ENCODE results near the gene MOK.

Gene MOK

GRCh38 chr14:102227184-102227964, 77.6 kb downstream of the MOK start:
- Histone ChIP-seq H3K27me3 (ENCODE audit: low read depth) (no peaks in the 10 kb centered on the region), H3K4me1 (no peaks in the 10 kb centered on the region), H3K9me3 (no peaks in the 10 kb centered on the region), H3K4me3 (no peak overlapping the region), H3K36me3 (replicated peaks) (peaks cover 6% of the 10 kb centered on the region; the same call in 1 of the 2 replicates)
- in situ Hi-C loops (cut with MboI; ENCODE audit: low sequenced_read_pairs) = no loop called here
- DNase-seq (ENCODE audit: low spot score in 2 of 2) = no peak

GRCh38 chr14:102226356-102227125, 78.4 kb downstream of the MOK start:
- Histone ChIP-seq H3K27me3 (ENCODE audit: low read depth) (no peaks in the 10 kb centered on the region), H3K36me3 (replicated peaks) (peaks cover 7% of the 10 kb centered on the region; the same call in 1 of the 2 replicates), H3K4me3 (no peak overlapping the region), H3K9me3 (no peaks in the 10 kb centered on the region), H3K4me1 (no peaks in the 10 kb centered on the region)
- no peak for DNase-seq (ENCODE audit: low spot score in 2 of 2)
- in situ Hi-C loops (cut with MboI; ENCODE audit: low sequenced_read_pairs) = no loop called here

DNA sequence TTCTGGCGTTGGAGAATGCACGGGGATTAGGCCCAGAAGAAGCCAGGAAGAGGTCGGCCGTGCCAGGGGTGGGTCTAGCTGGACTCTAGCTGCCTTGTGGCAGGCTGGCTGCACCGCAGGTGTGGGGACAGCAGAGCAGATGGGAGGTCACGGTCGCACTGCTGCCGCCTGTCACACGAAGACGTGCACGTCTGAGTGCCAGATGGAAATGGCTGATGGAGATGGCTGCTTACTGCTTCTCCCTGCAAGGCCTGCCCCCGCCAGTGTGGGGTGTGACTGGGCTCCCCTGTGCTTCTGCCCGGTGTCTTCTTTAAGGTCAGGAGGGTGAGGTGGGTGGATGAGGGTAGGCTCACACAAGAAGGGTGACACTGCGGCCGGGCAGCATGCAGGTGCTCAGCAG, 79.0 kb downstream of the MOK start:
- H3K9me3 ChIP-seq = no peaks in the 10 kb centered on the region
- H3K4me1 ChIP-seq = no peaks in the 10 kb centered on the region
- no peak overlapping the region for H3K4me3 ChIP-seq
- in situ Hi-C loops (cut with MboI; ENCODE audit: low sequenced_read_pairs) = no loop called here
- H3K36me3 ChIP-seq (replicated peaks) = peaks cover 7% of the 10 kb centered on the region; the same call in 1 of the 2 replicates
- H3K27me3 ChIP-seq (ENCODE audit: low read depth) = no peaks in the 10 kb centered on the region
- no peak for DNase-seq (ENCODE audit: low spot score in 2 of 2)

DNA sequence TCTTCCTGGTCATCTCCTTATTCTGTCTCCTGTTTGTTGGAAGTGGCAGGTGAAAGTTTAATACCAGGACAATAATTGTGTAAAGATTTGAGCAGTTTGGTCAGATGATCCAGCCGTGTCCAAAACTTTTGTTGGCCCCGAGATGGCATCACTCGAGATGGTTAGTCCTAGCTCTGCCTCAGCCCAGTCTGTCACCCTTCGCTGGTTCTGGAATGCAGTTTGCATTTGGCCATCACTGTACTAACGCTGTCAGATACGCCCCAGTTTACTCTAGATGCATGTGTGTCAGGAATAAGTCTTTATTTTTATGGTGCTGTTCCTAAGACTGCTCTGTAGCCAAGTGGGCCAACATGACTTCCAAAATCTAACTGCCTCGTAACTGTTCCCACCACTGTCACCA, 79.6 kb downstream of the MOK start:
- H3K4me1 ChIP-seq = no peaks in the 10 kb centered on the region
- H3K36me3 ChIP-seq (replicated peaks) = peaks cover 7% of the 10 kb centered on the region; the same call in 1 of the 2 replicates
- in situ Hi-C loops (cut with MboI; ENCODE audit: low sequenced_read_pairs) = no loop called here
- no peak overlapping the region for H3K4me3 ChIP-seq
- H3K9me3 ChIP-seq = no peaks in the 10 kb centered on the region
- no peaks in the 10 kb centered on the region for H3K27me3 ChIP-seq (ENCODE audit: low read depth)
- DNase-seq (ENCODE audit: low spot score in 2 of 2) = no peak

DNA sequence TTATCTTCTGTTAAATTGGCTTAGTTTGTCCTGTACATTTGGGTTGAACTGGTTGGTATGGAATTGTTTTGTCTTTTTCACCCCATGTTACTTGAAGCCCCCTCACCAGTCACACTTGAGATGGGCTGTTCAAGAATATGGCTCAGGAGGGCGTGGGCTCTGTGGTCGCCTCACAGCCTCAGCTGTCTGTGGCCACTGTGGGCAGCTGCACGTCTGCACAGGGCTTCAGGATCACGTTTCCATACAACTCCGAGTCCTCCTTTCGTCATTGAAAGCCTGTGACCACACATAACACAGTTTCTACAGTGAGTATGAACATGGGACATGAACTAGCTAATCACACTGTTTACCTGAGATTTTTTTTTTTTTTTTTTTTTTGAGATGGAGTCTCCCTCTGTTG, 81.3 kb downstream of the MOK start:
- H3K4me1 ChIP-seq = no peaks in the 10 kb centered on the region
- H3K9me3 ChIP-seq = no peaks in the 10 kb centered on the region
- H3K4me3 ChIP-seq = no peak overlapping the region
- peaks cover 7% of the 10 kb centered on the region; the same call in 1 of the 2 replicates for H3K36me3 ChIP-seq (replicated peaks)
- DNase-seq (ENCODE audit: low spot score in 2 of 2) = no peak
- no peaks in the 10 kb centered on the region for H3K27me3 ChIP-seq (ENCODE audit: low read depth)
- in situ Hi-C loops (cut with MboI; ENCODE audit: low sequenced_read_pairs) = no loop called here

DNA sequence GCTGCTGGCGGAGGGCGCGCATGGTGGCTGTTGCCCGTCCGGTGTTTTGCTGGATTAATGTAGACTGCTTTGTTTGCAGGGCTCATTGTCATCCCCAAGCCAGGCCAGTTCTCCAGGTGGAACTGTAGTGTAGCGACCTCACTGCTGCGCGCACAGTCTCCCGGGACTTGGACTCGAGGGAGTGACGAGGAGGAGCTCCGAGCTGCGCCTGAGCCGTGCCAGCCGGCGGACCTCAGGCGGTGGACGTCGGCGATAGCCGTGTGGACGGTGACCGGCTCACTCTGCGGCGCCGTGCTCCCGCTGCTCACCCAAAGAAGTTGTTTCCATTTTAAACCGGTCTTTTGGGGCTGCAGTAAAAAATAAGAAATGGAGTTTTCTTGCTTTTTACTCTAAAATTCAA, 82.2 kb downstream of the MOK start:
- in situ Hi-C loops (cut with MboI; ENCODE audit: low sequenced_read_pairs) = no loop called here
- H3K27me3 ChIP-seq (ENCODE audit: low read depth) = no peaks in the 10 kb centered on the region
- H3K4me1 ChIP-seq = no peaks in the 10 kb centered on the region
- no peak for DNase-seq (ENCODE audit: low spot score in 2 of 2)
- H3K36me3 ChIP-seq (replicated peaks) = peaks cover 7% of the 10 kb centered on the region; the same call in 1 of the 2 replicates
- no peak overlapping the region for H3K4me3 ChIP-seq
- H3K9me3 ChIP-seq = no peaks in the 10 kb centered on the region

DNA sequence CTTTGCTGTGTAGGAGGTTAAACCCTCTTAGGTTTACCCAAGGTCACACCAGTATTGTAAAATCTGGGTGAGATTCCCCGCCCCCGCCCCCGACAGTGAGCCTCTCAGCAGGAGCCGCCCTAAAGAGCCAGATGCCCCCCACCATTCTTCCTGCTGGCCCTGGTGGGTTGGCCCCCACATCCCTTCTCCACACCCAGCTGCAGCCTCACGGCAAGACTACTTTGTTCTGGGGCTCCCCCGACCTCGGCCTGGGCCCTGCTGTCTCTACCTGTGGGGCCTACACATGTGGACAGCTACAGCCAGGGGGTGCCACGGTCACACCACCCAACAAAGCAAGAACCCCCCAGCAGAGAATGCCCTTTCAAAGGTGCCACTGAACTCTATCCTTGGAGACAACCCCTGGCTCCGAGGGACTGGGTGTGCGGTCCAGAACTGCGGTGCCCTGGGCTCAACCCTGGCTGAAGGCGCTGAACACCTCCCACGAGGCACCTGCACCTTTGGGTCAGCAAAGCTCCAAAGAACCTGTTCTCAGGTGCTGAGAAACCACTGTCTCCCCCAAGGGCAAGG, 82.9 kb downstream of the MOK start:
- Histone ChIP-seq H3K4me1 (no peaks in the 10 kb centered on the region), H3K27me3 (ENCODE audit: low read depth) (no peaks in the 10 kb centered on the region), H3K4me3 (no peak overlapping the region), H3K36me3 (replicated peaks) (peaks cover 7% of the 10 kb centered on the region; the same call in 1 of the 2 replicates), H3K9me3 (no peaks in the 10 kb centered on the region)
- DNase-seq (ENCODE audit: low spot score in 2 of 2) = no peak
- in situ Hi-C loops (cut with MboI; ENCODE audit: low sequenced_read_pairs) = no loop called here

- Histone ChIP-seq H3K27me3 (ENCODE audit: low read depth) (no peaks in the 10 kb centered on the region), H3K4me1 (no peaks in the 10 kb centered on the region), H3K4me3 (no peak overlapping the region), H3K9me3 (no peaks in the 10 kb centered on the region), H3K36me3 (replicated peaks) (peaks cover 7% of the 10 kb centered on the region; the same call in 1 of the 2 replicates)
- DNase-seq (ENCODE audit: low spot score in 2 of 2) = no peak
- in situ Hi-C loops (cut with MboI; ENCODE audit: low sequenced_read_pairs) = no loop called here
Measured at GRCh38 chr14:102221026-102221425, 83.9 kb downstream of the MOK start.

DNA sequence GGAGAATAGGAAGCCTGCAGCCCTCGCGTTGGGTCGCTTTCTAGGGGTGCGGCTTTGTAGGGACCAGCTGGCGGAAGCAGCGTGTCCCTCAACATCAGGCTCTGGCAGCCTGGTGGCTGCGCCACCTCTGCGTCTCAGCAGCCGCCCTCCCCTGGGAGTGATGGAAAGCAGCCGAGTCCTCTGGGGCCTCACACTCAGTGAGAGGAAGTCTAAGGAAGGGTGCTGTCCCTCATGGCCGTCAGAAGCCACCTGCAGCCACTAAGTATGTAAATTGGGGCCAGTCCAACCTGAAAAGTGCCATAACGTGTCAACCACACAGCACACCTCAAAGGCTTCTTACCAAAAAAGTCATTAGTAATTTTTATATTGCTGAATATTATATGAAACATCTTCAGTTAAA, 84.9 kb downstream of the MOK start:
- Histone ChIP-seq H3K4me1 (no peaks in the 10 kb centered on the region), H3K36me3 (replicated peaks) (peaks cover 7% of the 10 kb centered on the region), H3K4me3 (no peak overlapping the region), H3K27me3 (ENCODE audit: low read depth) (no peaks in the 10 kb centered on the region), H3K9me3 (no peaks in the 10 kb centered on the region)
- DNase-seq (ENCODE audit: low spot score in 2 of 2) = no peak
- in situ Hi-C loops (cut with MboI; ENCODE audit: low sequenced_read_pairs) = no loop called here

DNA sequence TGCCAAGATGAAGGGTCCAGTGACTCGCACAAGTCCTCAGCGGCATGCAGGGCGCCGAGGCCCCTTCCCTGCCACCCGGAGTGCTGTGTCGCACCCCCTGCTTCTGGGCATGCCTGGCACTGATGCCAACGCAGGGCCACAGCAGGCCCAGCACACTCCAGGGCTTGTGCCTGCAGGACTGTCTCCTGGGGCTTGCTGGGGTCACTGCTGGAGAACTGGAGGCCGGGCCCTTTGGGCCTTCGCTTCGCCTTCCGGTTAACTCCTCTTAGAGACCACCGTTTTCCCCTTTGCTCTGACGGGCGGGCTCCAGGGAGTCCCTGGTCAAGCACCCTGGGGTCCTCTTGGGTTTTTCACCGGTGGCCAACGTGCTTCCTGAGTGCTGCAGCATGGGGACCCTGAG, 85.6 kb downstream of the MOK start:
- in situ Hi-C loops (cut with MboI; ENCODE audit: low sequenced_read_pairs) = no loop called here
- Histone ChIP-seq H3K4me1 (no peaks in the 10 kb centered on the region), H3K27me3 (ENCODE audit: low read depth) (no peaks in the 10 kb centered on the region), H3K9me3 (no peaks in the 10 kb centered on the region), H3K36me3 (replicated peaks) (peaks cover 7% of the 10 kb centered on the region), H3K4me3 (no peak overlapping the region)
- no peak for DNase-seq (ENCODE audit: low spot score in 2 of 2)

DNA sequence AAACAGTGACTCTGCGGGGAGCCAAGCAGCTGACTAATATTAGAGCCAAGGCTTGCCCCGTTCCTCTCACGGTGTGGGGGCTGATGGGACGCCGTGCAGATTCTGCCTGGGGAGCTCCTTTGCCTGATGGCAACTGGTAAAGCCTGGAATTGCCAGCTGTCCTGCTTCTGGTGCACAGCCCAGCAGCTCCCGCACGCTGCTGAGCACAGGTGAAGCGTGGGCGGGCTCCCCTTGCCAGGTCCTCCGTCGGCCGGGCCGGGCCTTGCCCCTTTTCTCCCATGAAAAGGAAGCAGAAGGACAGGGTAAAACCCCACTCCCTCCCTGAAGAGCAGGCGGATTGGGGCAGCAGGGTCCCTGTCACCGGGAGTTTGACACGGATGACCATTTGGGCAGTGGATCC, 86.3 kb downstream of the MOK start:
- in situ Hi-C loops (cut with MboI; ENCODE audit: low sequenced_read_pairs) = no loop called here
- H3K4me3 ChIP-seq = no peak overlapping the region
- no peaks in the 10 kb centered on the region for H3K4me1 ChIP-seq
- no peaks in the 10 kb centered on the region for H3K9me3 ChIP-seq
- no peaks in the 10 kb centered on the region for H3K27me3 ChIP-seq (ENCODE audit: low read depth)
- no peak for DNase-seq (ENCODE audit: low spot score in 2 of 2)
- peaks cover 7% of the 10 kb centered on the region for H3K36me3 ChIP-seq (replicated peaks)

- H3K4me3 ChIP-seq = no peak overlapping the region
- no peaks in the 10 kb centered on the region for H3K4me1 ChIP-seq
- in situ Hi-C loops (cut with MboI; ENCODE audit: low sequenced_read_pairs) = no loop called here
- H3K36me3 ChIP-seq (replicated peaks) = peaks cover 2% of the 10 kb centered on the region
- H3K9me3 ChIP-seq = no peaks in the 10 kb centered on the region
- no peaks in the 10 kb centered on the region for H3K27me3 ChIP-seq (ENCODE audit: low read depth)
- no peak for DNase-seq (ENCODE audit: low spot score in 2 of 2)
Measured at GRCh38 chr14:102217987-102218421, 87.0 kb downstream of the MOK start.

DNA sequence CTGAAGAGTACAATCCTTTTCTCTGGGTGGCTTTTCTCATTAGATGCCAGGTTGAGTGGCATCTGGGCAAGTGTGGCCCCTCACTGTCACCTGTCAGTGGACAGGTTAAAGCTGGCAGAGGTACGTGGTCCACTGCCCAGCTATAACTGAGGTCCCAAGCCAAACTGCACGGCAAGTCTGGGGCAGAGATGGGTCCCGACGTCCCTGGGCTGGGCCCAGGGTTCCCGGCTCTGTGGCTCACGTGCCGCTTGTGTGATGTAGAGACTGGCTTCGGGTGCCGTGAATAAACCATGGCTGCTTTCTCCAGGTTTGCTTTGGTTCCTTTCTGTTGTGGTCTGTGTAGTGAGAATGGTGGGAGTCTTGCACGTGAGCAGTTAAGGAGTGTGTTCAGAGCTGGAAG, 87.6 kb downstream of the MOK start:
- no peaks in the 10 kb centered on the region for H3K4me1 ChIP-seq
- DNase-seq (ENCODE audit: low spot score in 2 of 2) = no peak
- in situ Hi-C loops (cut with MboI; ENCODE audit: low sequenced_read_pairs) = no loop called here

More for the DNA sequence above, 87.6 kb downstream of the MOK start:
- Histone ChIP-seq H3K4me3 (no peak overlapping the region), H3K27me3 (ENCODE audit: low read depth) (no peaks in the 10 kb centered on the region), H3K9me3 (no peaks in the 10 kb centered on the region), H3K36me3 (replicated peaks) (peaks cover 1% of the 10 kb centered on the region)

Data from HAP-1 (cell line).